ENCODE results near the gene MACIR.

The MACIR gene

DNA sequence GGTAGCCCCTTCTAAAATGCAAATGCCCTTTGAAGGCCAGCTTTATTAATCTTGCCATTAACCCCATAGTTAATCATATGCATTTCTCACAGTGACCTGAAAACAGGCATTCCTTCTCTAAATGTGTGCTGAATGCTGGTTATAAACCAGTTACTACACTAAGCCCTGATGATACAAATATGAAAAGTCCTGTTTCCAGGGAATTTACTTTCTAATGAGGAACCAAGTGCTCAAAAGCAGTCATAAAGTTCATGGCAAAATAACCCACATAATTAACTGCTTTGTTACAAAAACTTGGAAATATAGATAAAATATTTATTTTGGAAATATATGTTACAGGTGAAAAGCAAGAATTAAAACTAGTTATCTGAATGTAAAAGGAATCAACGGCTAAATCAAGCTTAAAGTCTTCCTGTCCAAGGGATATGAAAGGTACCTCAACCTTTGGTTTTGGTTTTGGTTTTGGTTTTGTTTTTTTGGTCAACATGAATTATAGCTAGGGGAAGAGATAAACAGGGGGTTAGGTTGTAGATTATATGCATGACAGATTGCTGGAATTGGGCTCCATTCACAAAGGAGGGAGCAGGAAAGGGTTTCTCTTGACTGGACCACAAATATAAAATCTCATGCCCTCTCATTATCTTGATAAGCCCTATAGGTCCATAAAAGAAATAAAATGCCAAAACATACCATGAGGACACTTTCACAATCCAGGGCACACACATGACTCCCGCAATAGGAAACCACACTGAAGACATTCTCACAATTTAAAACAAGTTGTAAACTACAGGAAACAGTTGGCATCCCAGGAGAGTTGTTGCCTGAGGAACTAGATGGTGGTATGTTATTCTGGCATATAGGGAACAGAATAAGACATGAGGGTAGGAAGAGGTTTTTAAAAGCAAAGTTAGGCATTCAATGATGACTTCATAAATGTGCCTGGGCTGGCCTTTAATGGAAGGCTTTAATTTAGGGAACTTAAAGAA, 46.7 kb upstream of the MACIR start:
- TF ChIP-seq RAD21 (IDR thresholded peaks at IDR 0.05; ENCODE audit: low read depth) (no peak), CREB1 (IDR thresholded peaks at IDR 0.05; ENCODE audit: low read depth) (no peak)
- TF ChIP-seq, protein P1, sequence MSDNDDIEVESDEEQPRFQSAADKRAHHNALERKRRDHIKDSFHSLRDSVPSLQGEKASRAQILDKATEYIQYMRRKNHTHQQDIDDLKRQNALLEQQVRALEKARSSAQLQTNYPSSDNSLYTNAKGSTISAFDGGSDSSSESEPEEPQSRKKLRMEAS (IDR thresholded peaks at IDR 0.05) = no peak

DNA sequence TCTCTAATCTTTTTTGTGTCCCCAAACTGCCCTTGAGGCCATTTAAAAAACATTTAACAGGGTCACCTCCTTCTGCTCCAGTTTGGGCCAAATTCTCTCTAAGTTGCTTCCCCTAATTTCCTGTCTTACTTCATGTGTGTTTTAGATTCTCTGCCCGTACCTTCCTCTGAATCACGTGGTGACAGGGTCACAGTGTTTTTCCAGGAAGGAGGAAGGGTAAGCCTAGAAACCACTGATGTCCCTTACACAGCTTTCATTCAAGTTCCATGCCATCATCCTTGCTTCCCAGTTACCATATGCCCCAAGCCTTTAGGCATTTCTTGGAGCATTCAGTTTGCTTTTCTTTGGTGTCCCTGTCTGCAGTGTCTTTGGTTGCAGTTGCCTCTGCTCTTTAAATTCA, 42.4 kb upstream of the MACIR start:
- TF ChIP-seq ZBTB7A (IDR thresholded peaks at IDR 0.05; ENCODE audit: low read depth) = no peak
- TF ChIP-seq NFIC (IDR thresholded peaks at IDR 0.05) = no peak
- TF ChIP-seq, protein P1 (IDR thresholded peaks at IDR 0.05) = no peak
- TF ChIP-seq, protein P2, sequence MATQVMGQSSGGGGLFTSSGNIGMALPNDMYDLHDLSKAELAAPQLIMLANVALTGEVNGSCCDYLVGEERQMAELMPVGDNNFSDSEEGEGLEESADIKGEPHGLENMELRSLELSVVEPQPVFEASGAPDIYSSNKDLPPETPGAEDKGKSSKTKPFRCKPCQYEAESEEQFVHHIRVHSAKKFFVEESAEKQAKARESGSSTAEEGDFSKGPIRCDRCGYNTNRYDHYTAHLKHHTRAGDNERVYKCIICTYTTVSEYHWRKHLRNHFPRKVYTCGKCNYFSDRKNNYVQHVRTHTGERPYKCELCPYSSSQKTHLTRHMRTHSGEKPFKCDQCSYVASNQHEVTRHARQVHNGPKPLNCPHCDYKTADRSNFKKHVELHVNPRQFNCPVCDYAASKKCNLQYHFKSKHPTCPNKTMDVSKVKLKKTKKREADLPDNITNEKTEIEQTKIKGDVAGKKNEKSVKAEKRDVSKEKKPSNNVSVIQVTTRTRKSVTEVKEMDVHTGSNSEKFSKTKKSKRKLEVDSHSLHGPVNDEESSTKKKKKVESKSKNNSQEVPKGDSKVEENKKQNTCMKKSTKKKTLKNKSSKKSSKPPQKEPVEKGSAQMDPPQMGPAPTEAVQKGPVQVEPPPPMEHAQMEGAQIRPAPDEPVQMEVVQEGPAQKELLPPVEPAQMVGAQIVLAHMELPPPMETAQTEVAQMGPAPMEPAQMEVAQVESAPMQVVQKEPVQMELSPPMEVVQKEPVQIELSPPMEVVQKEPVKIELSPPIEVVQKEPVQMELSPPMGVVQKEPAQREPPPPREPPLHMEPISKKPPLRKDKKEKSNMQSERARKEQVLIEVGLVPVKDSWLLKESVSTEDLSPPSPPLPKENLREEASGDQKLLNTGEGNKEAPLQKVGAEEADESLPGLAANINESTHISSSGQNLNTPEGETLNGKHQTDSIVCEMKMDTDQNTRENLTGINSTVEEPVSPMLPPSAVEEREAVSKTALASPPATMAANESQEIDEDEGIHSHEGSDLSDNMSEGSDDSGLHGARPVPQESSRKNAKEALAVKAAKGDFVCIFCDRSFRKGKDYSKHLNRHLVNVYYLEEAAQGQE (IDR thresholded peaks at IDR 0.05; ENCODE audit: low read depth) = no peak
- TF ChIP-seq, protein P3, sequence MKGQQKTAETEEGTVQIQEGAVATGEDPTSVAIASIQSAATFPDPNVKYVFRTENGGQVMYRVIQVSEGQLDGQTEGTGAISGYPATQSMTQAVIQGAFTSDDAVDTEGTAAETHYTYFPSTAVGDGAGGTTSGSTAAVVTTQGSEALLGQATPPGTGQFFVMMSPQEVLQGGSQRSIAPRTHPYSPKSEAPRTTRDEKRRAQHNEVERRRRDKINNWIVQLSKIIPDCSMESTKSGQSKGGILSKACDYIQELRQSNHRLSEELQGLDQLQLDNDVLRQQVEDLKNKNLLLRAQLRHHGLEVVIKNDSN (IDR thresholded peaks at IDR 0.05) = no peak
- TF ChIP-seq EP300 (IDR thresholded peaks at IDR 0.05; ENCODE audit: borderline replicate concordance) = no peak
- no peak for TF ChIP-seq TCF12 (IDR thresholded peaks at IDR 0.05; ENCODE audit: low read depth)
- no peak for TF ChIP-seq CEBPB (IDR thresholded peaks at IDR 0.05)
- TF ChIP-seq RAD21 (IDR thresholded peaks at IDR 0.05; ENCODE audit: low read depth) = no peak
- no peak for TF ChIP-seq FOXM1 (IDR thresholded peaks at IDR 0.05; ENCODE audit: borderline replicate concordance, low read depth)
- TF ChIP-seq YY1 (IDR thresholded peaks at IDR 0.05; ENCODE audit: low read depth) = no peak
- TF ChIP-seq CREB1 (IDR thresholded peaks at IDR 0.05; ENCODE audit: low read depth) = no peak
- TF ChIP-seq TEAD4 (IDR thresholded peaks at IDR 0.05) = no peak
- no peak for TF ChIP-seq TAF1 (IDR thresholded peaks at IDR 0.05; ENCODE audit: low read depth)

DNA sequence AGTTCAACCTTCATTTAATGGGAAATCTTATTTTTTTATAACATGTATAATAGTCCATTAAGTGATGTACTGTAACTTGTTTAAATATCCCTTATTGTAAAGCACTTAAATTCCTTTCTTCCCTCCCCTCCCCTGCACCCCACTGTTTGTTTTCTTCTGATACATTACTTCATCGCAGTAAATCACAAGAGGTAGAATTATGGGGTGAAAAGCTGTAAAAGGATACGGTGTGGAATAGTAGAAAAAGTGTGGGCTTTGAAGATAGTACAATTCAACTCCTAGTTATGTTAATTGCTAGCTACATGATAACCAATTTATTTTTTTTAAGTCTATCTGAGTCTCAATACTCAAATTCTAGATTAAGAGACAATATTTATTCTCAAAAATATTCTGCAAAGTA, 41.9 kb upstream of the MACIR start:
- peak; percentile 65 for TF ChIP-seq TEAD4 (IDR thresholded peaks at IDR 0.05)
- TF ChIP-seq FOXM1 (IDR thresholded peaks at IDR 0.05; ENCODE audit: borderline replicate concordance, low read depth) = peak; percentile 51; the same call in 1 of the 2 replicates
- TF ChIP-seq, protein P1 (IDR thresholded peaks at IDR 0.05) = no peak
- TF ChIP-seq CEBPB (IDR thresholded peaks at IDR 0.05) = no peak
- no peak for TF ChIP-seq TCF12 (IDR thresholded peaks at IDR 0.05; ENCODE audit: low read depth)
- TF ChIP-seq YY1 (IDR thresholded peaks at IDR 0.05; ENCODE audit: low read depth) = no peak
- TF ChIP-seq EP300 (IDR thresholded peaks at IDR 0.05; ENCODE audit: borderline replicate concordance) = peak; percentile 52; the same call in 1 of the 2 replicates
- TF ChIP-seq CREB1 (IDR thresholded peaks at IDR 0.05; ENCODE audit: low read depth) = no peak
- TF ChIP-seq NFIC (IDR thresholded peaks at IDR 0.05) = no peak
- TF ChIP-seq EGR1 (IDR thresholded peaks at IDR 0.05) = no peak
- TF ChIP-seq ZBTB7A (IDR thresholded peaks at IDR 0.05; ENCODE audit: low read depth) = no peak
- TF ChIP-seq, protein P3 (IDR thresholded peaks at IDR 0.05) = no peak
- TF ChIP-seq, protein P2 (IDR thresholded peaks at IDR 0.05; ENCODE audit: low read depth) = no peak
- no peak for TF ChIP-seq RAD21 (IDR thresholded peaks at IDR 0.05; ENCODE audit: low read depth)
- TF ChIP-seq TAF1 (IDR thresholded peaks at IDR 0.05; ENCODE audit: low read depth) = no peak

DNA sequence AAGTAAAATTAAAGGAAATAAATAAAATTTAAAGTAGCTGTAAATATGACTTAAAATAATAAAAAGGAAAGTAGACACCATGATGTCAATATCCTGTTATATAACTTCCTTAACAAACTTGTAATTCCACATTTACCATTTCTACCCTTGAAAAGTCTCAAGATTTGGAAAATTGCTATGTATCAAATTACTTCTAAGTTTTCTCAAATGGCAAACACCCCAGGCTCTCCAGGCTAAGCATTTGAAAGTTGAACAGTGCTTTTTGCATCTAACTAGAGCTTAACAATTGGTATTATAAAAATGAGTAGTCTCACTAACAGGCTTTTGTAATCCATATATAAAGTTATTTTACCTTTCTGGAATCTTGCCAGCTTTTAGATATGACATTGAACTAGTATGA, 41.5 kb upstream of the MACIR start:
- peak; percentile 41; the same call in 1 of the 2 replicates for TF ChIP-seq NFIC (IDR thresholded peaks at IDR 0.05)
- no peak for TF ChIP-seq CREB1 (IDR thresholded peaks at IDR 0.05; ENCODE audit: low read depth)
- TF ChIP-seq EGR1 (IDR thresholded peaks at IDR 0.05) = no peak

DNA sequence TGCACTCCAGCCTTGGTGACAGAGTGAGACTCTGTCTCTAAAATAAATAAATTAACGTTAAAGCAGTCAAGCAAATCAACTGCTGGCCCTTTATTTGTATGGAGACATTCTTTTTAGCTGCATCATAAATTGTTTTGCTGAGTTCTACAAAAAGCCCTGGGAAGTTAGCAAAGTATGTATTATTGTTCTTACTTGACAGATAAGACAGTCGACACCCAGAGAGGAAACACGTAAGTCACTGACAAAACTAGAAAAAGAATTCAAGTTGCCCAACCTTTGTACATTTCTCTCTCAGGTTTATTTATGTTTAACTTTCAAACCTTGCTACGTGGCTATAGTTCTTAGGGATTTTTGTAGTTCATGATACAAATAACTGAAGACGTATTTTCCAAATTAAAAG, 40.4 kb upstream of the MACIR start:
- TF ChIP-seq RAD21 (IDR thresholded peaks at IDR 0.05; ENCODE audit: low read depth) = no peak
- TF ChIP-seq TEAD4 (IDR thresholded peaks at IDR 0.05) = peak; percentile 52; the same call in 1 of the 2 replicates
- TF ChIP-seq, protein P1 (IDR thresholded peaks at IDR 0.05) = no peak
- no peak for TF ChIP-seq FOXM1 (IDR thresholded peaks at IDR 0.05; ENCODE audit: borderline replicate concordance, low read depth)
- TF ChIP-seq, protein P3 (IDR thresholded peaks at IDR 0.05) = no peak
- peak; percentile 23; the same call in 1 of the 2 replicates for TF ChIP-seq CEBPB (IDR thresholded peaks at IDR 0.05)
- no peak for TF ChIP-seq YY1 (IDR thresholded peaks at IDR 0.05; ENCODE audit: low read depth)
- TF ChIP-seq TCF12 (IDR thresholded peaks at IDR 0.05; ENCODE audit: low read depth) = 0 out of 2 replicates have a peak, but pooled peaks have one; percentile 18

Data from Ishikawa (cell line).